Bronchial epithelial cell (primary cell): ENCODE measurements around the gene MAPK4. TPM values are rescaled to one million over a fixed set of nuclear protein-coding genes. Genes with fewer than 3 reads are reported as not detected.

Experiments used
- DNase-seq: peaks from one replicate; pipeline ENCODE4 v3.0.0-alpha.2; 2010; ENCODE audit warnings: low read depth
- FAIRE-seq: peaks from 2 replicates; lab custom pipeline; 2011; peaks lifted over from hg19 to GRCh38; lab: Jason Lieb, UNC
- H3K27me3 ChIP-seq: 2 replicates; pipeline ENCODE4 v1.5.1; 2011; ENCODE audit warnings: low read length; ENCODE audit not compliant: control insufficient read depth, insufficient read depth
- H3K36me3 ChIP-seq: 2 replicates; pipeline ENCODE4 v1.5.1; 2011; ENCODE audit warnings: low read length; ENCODE audit not compliant: control insufficient read depth, insufficient read depth
- H3K4me3 ChIP-seq: 2 replicates; pipeline ENCODE4 v1.5.1; 2011; ENCODE audit warnings: mild to moderate bottlenecking, low read depth, low read length, control low read depth
- CTCF ChIP-seq: IDR thresholded peaks from 2 replicates; pipeline ENCODE4 v1.5.1; 2011; ENCODE audit warnings: mild to moderate bottlenecking, moderate library complexity, low read length, control low read depth, inconsistent platforms; ENCODE audit not compliant: insufficient read depth, severe bottlenecking
- total RNA-seq: library from RNA; depleted of rRNA; stranded (reverse); fragments of >200 nt; gene quantifications from 2 replicates; pipeline ENCODE4 v1.2.1, GENCODE V29; 2014

MAPK4 gene
- total RNA-seq, 1 donor from 2014 or later, result not detected

GRCh38 chr18:50721451-50722120, 161.7 kb downstream of the MAPK4 start:
- H3K36me3 ChIP-seq, result no peaks in the 10 kb centered on the region
- no peak overlapping the region for H3K4me3 ChIP-seq
- TF ChIP-seq CTCF, result no peak
- no peak for FAIRE-seq
- no peaks in the 10 kb centered on the region for H3K27me3 ChIP-seq
- DNase-seq, result no peak

GRCh38 chr18:50722311-50722710, 162.4 kb downstream of the MAPK4 start:
- DNase-seq, result no peak
- Histone ChIP-seq H3K27me3 (no peaks in the 10 kb centered on the region), H3K36me3 (no peaks in the 10 kb centered on the region), H3K4me3 (no peak overlapping the region)
- no peak for TF ChIP-seq CTCF
- no peak for FAIRE-seq

GRCh38 chr18:50724751-50725151, 164.9 kb downstream of the MAPK4 start:
- FAIRE-seq (no peak), DNase-seq (no peak)
- no peaks in the 10 kb centered on the region for H3K27me3 ChIP-seq
- no peaks in the 10 kb centered on the region for H3K36me3 ChIP-seq
- no peak for TF ChIP-seq CTCF
- H3K4me3 ChIP-seq, result no peak overlapping the region

- no peak for DNase-seq
- no peak for TF ChIP-seq CTCF
Measured at GRCh38 chr18:50726960-50727589, 167.2 kb downstream of the MAPK4 start.

GRCh38 chr18:50727721-50728471, 168.0 kb downstream of the MAPK4 start:
- FAIRE-seq (no peak), DNase-seq (no peak)
- TF ChIP-seq CTCF, result no peak
- Histone ChIP-seq H3K36me3 (no peaks in the 10 kb centered on the region), H3K4me3 (no peak overlapping the region), H3K27me3 (no peaks in the 10 kb centered on the region)

More at GRCh38 chr18:50726960-50727589, 167.2 kb downstream of the MAPK4 start:
- FAIRE-seq, result no peak
- no peaks in the 10 kb centered on the region for H3K27me3 ChIP-seq
- H3K36me3 ChIP-seq, result no peaks in the 10 kb centered on the region
- H3K4me3 ChIP-seq, result no peak overlapping the region
